Kidney (tissue), 22 donors: Measurements from ENCODE around the gene SUMO3. TPM values are rescaled to one million over a fixed set of nuclear protein-coding genes. Genes with fewer than 3 reads are reported as not detected.
A peak's percentile ranks its signal among the peaks of the same experiment; 100 is the strongest.

Source experiments
- DNase-seq, 5 donors: peaks; one replicate each; pipeline ENCODE4 v3.0.0-alpha.2; 2013 to 2020
- FAIRE-seq: peaks from 2 replicates; lab custom pipeline; 2012; peaks lifted over from hg19 to GRCh38; lab: Jason Lieb, UNC
- H3K27ac ChIP-seq, 2 donors: one replicate each; pipeline ENCODE4 v1.7.0; 2013; ENCODE audit warnings: low read depth in 2 of 2, low read length in 2 of 2, inconsistent platforms in 1 of 2
- H3K27me3 ChIP-seq: one replicate; pipeline ENCODE4 v1.7.1; 2013; ENCODE audit warnings: low read length, inconsistent platforms; ENCODE audit not compliant: control insufficient read depth, insufficient read depth
- H3K36me3 ChIP-seq, 3 donors: one replicate each; pipeline versions ENCODE4 v1.7.0 to v1.7.1; 2013; ENCODE audit warnings: low read length in 3 of 3, control low read depth in 1 of 3, inconsistent platforms in 1 of 3; ENCODE audit not compliant: insufficient read depth in 3 of 3, control insufficient read depth in 2 of 3
- H3K4me1 ChIP-seq, 3 donors: one replicate each; pipeline versions ENCODE4 v1.7.0 to v1.7.1; 2013; ENCODE audit warnings: low read length in 3 of 3, inconsistent platforms in 1 of 3, low read depth in 1 of 3; ENCODE audit not compliant: control insufficient read depth in 2 of 3, insufficient read depth in 2 of 3
- H3K4me3 ChIP-seq, 3 donors: one replicate each; pipeline versions ENCODE4 v1.7.0 to v1.8.1; 2013; ENCODE audit warnings: low read length in 3 of 3, control low read depth in 1 of 3, inconsistent platforms in 1 of 3
- H3K9ac ChIP-seq, 3 donors: one replicate each; pipeline versions ENCODE4 v1.7.0 to v1.7.1; 2013; ENCODE audit warnings: low read length in 3 of 3, control low read depth in 1 of 3, inconsistent platforms in 1 of 3
- H3K9me3 ChIP-seq, 3 donors: one replicate each; pipeline versions ENCODE4 v1.7.0 to v1.7.1; 2013; ENCODE audit warnings: low read length in 3 of 3, control low read depth in 1 of 3, inconsistent platforms in 1 of 3; ENCODE audit not compliant: control insufficient read depth in 2 of 3, insufficient read depth in 1 of 3
- intact Hi-C: fragments of 100-400 bp; cut with DNase I; formaldehyde crosslinking; loops from one replicate; pipeline ENCODE4 v1.11.1; 2022
- long read RNA-seq, 10 donors: library from polyadenylated mRNA in 1 of 10; unstranded in 1 of 10; transcript quantifications; one replicate each; pipeline ENCODE4 v2.0.0 and lab custom pipeline, GENCODE V29; 2021 to 2026
- polyA plus RNA-seq: library from polyadenylated mRNA; stranded (reverse); fragments of 350-450 nt; fragmentation: Illumina TruSeq; extraction: RNeasy Lipid Tissue Mini Kit (QIAGEN cat#74804); gene quantifications from one replicate; pipeline ENCODE4 v1.2.3, GENCODE V29; 2014; ENCODE audit warnings: low read depth, low replicate concordance; ENCODE audit not compliant: insufficient read depth
- total RNA-seq: library from RNA; stranded (reverse); fragmentation: NEBNext Ultra II Directional; extraction: Animal tissue kit (Norgen Biotek cat#: 25700); gene quantifications from one replicate; pipeline ENCODE4 v1.2.1, GENCODE V29; 2021
- TF ChIP-seq, protein P1 (sequence below): IDR thresholded peaks from 3 replicates; pipeline ENCODE4 v1.5.1; 2012; ENCODE audit warnings: mild to moderate bottlenecking, moderate library complexity, borderline replicate concordance; ENCODE audit not compliant: insufficient read depth; ENCODE audit errors: extremely low read depth
- donor health status: control.
- donor health status: control.
- donor health status: control.
- donor health status: control.
- donor health status: control.
- donor health status: DM: yes; HTN: yes; CAD: no.
- donor health status: Normal renal cell carcinoma (clear cell type).

SUMO3 gene
- total RNA-seq (88.6 TPM), polyA plus RNA-seq (89.9 TPM)
- long read RNA-seq, donor 1, transcript SUMO3-201 (4 exons, 1,807 nt), result major isoform, 39 of 40 reads
- long read RNA-seq, donor 1, partial matches to known transcripts, result 0 of 40 reads
- long read RNA-seq, donor 1, other reads (novel, unspliced or antisense), result 0 of 40 reads
- long read RNA-seq, donor 2, transcript SUMO3-201 (4 exons, 1,807 nt), result major isoform, 39 of 40 reads
- long read RNA-seq, donor 2, partial matches to known transcripts, result 0 of 40 reads
- long read RNA-seq, donor 2, other reads (novel, unspliced or antisense), result 0 of 40 reads
- long read RNA-seq, donor 3, transcript SUMO3-201 (4 exons, 1,807 nt), result major isoform, 44 of 44 reads
- long read RNA-seq, donor 3, partial matches to known transcripts, result 0 of 44 reads
- long read RNA-seq, donor 3, other reads (novel, unspliced or antisense), result 0 of 44 reads
- long read RNA-seq, donor 4, transcript SUMO3-201 (4 exons, 1,807 nt), result major isoform, 51 of 51 reads
- long read RNA-seq, donor 4, partial matches to known transcripts, result 0 of 51 reads
- long read RNA-seq, donor 4, other reads (novel, unspliced or antisense), result 0 of 51 reads
- long read RNA-seq, donor 5, partial matches to known transcripts, result 0 of 3 reads
- long read RNA-seq, donor 5, other reads (novel, unspliced or antisense), result 0 of 3 reads
- long read RNA-seq, donor 6, transcript SUMO3-201 (4 exons, 1,807 nt), result major isoform, 23 of 28 reads
- long read RNA-seq, donor 6, partial matches to known transcripts, result 5 of 28 reads
- long read RNA-seq, donor 6, other reads (novel, unspliced or antisense), result 0 of 28 reads
- long read RNA-seq, donor 7, transcript SUMO3-201 (4 exons, 1,807 nt), result major isoform, 57 of 66 reads
- long read RNA-seq, donor 7, partial matches to known transcripts, result 1 of 66 reads
- long read RNA-seq, donor 7, other reads (novel, unspliced or antisense), result 8 of 66 reads
- long read RNA-seq, donor 8, transcript SUMO3-201 (4 exons, 1,807 nt), result major isoform, 45 of 45 reads
- long read RNA-seq, donor 8, partial matches to known transcripts, result 0 of 45 reads
- long read RNA-seq, donor 8, other reads (novel, unspliced or antisense), result 0 of 45 reads
- long read RNA-seq, donor 9, transcript SUMO3-201 (4 exons, 1,807 nt), result major isoform, 27 of 72 reads
- long read RNA-seq, donor 9, partial matches to known transcripts, result 45 of 72 reads
- long read RNA-seq, donor 9, other reads (novel, unspliced or antisense), result 0 of 72 reads
- long read RNA-seq, donor 10, transcript SUMO3-201 (4 exons, 1,807 nt), result major isoform, 45 of 45 reads
- long read RNA-seq, donor 10, partial matches to known transcripts, result 0 of 45 reads
- long read RNA-seq, donor 10, other reads (novel, unspliced or antisense), result 0 of 45 reads

GRCh38 chr21:44817914-44818639 is at the start of gene SUMO3:
Gene SUMO3 (minus strand): TSS chr21:44818062. CDS start chr21:44817968, 94 bp downstream.
- H3K27ac ChIP-seq, result peak within 1 kb of the TSS; percentile 71 to 83
- H3K36me3 ChIP-seq, result no peaks in the 10 kb centered on the region
- DNase-seq (peak; percentile 78 to 95 (median 91)), FAIRE-seq (no peak)
- no peaks in the 10 kb centered on the region for H3K27me3 ChIP-seq
- peak within 1 kb of the TSS in 2 of 3 donors; percentile 69 for H3K9ac ChIP-seq
- peaks cover 0 to 9% (median 0%) of the 10 kb centered on the region in 3 donors for H3K4me1 ChIP-seq
- H3K9me3 ChIP-seq, result peaks cover 0 to 13% (median 0%) of the 10 kb centered on the region in 3 donors
- TF ChIP-seq, protein P1, sequence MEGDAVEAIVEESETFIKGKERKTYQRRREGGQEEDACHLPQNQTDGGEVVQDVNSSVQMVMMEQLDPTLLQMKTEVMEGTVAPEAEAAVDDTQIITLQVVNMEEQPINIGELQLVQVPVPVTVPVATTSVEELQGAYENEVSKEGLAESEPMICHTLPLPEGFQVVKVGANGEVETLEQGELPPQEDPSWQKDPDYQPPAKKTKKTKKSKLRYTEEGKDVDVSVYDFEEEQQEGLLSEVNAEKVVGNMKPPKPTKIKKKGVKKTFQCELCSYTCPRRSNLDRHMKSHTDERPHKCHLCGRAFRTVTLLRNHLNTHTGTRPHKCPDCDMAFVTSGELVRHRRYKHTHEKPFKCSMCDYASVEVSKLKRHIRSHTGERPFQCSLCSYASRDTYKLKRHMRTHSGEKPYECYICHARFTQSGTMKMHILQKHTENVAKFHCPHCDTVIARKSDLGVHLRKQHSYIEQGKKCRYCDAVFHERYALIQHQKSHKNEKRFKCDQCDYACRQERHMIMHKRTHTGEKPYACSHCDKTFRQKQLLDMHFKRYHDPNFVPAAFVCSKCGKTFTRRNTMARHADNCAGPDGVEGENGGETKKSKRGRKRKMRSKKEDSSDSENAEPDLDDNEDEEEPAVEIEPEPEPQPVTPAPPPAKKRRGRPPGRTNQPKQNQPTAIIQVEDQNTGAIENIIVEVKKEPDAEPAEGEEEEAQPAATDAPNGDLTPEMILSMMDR, result no peak
- intact Hi-C loops, result no loop called here
- H3K4me3 ChIP-seq, result peak within 1 kb of the TSS; percentile 26 to 72 (median 48)

- H3K27me3 ChIP-seq, result no peaks in the 10 kb centered on the region
- no peak overlapping the region for H3K4me3 ChIP-seq
- FAIRE-seq (no peak), DNase-seq (peak in 1 of 5 donors; percentile 64)
- no peaks in the 10 kb centered on the region for H3K9me3 ChIP-seq
- peaks cover 0 to 10% (median 8%) of the 10 kb centered on the region in 3 donors for H3K36me3 ChIP-seq
- H3K9ac ChIP-seq, result no peak overlapping the region
- TF ChIP-seq, protein P1, result no peak
- peaks cover 2 to 59% (median 43%) of the 10 kb centered on the region in 3 donors for H3K4me1 ChIP-seq
- H3K27ac ChIP-seq, result no peak overlapping the region
- intact Hi-C loops, result no loop called here
These were observed 49.6 kb upstream of the SUMO3 start for GRCh38 chr21:44867464-44867863.

DNA sequence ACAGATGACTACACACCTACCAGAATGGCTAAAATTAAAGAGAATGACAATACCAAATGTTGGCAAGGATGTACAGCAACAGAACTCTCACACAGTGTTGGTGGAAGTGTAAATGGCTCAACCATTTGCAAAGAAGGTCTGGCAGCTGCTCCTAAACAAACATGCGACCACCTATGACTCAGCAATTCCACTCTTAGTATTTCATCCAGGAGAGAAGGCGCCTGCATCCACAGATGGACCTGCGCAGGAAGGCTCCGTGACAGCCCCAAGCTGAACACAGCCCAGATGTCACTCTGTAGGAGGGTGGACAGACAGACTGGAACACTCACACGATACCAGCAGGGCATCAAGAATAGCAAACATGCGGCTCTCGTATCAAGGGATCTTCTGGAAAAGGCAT is 48.9 kb upstream of the SUMO3 start:
- H3K4me1 ChIP-seq, result peaks cover 1 to 52% (median 36%) of the 10 kb centered on the region in 3 donors
- peaks cover 0 to 13% (median 8%) of the 10 kb centered on the region in 3 donors for H3K36me3 ChIP-seq
- no peak for DNase-seq
- intact Hi-C loops, result no loop called here
- no peak overlapping the region for H3K9ac ChIP-seq
- H3K4me3 ChIP-seq, result no peak overlapping the region
- no peaks in the 10 kb centered on the region for H3K9me3 ChIP-seq
- no peak overlapping the region for H3K27ac ChIP-seq
- TF ChIP-seq, protein P1, result no peak
- H3K27me3 ChIP-seq, result no peaks in the 10 kb centered on the region
- FAIRE-seq, result no peak
